HepG2 (cell line): ENCODE measurements around the gene PNPLA2. TPM values are rescaled to one million over a fixed set of nuclear protein-coding genes. Genes with fewer than 3 reads are reported as not detected.

Source experiments
- CREB3 ChIP-seq: sonication (generic); formaldehyde crosslinking; IDR thresholded peaks from 2 replicates; pipeline ENCODE4 v1.5.0; 2020; ENCODE audit warnings: missing genetic modification reagents
- NFIB ChIP-seq: sonication (generic); formaldehyde crosslinking; IDR thresholded peaks from 2 replicates; pipeline ENCODE4 v1.9.0; 2021; ENCODE audit warnings: missing genetic modification reagents, mild to moderate bottlenecking, borderline replicate concordance
- PAF1 ChIP-seq: IDR thresholded peaks from 2 replicates; pipeline ENCODE4 v1.6.1; 2016; ENCODE audit warnings: missing genetic modification reagents, missing compliant biosample characterization
- POLR2AphosphoS2 ChIP-seq: IDR thresholded peaks from 2 replicates; pipeline ENCODE4 v1.6.1; 2011; ENCODE audit warnings: low read depth, low read length, improper control_type of control experiment
- TEAD2 ChIP-seq: sonication (generic); formaldehyde crosslinking; IDR thresholded peaks from 2 replicates; pipeline ENCODE4 v1.9.0; 2021; ENCODE audit warnings: missing genetic modification reagents
- TEF ChIP-seq: sonication (generic); formaldehyde crosslinking; IDR thresholded peaks from 2 replicates; pipeline ENCODE4 v1.5.0; 2020; ENCODE audit warnings: missing genetic modification reagents
- ZFP36 ChIP-seq: fragments of 150-350 bp; IDR thresholded peaks from 2 replicates; pipeline ENCODE4 v1.6.1; 2018; ENCODE audit warnings: borderline replicate concordance, low read length, low read depth; ENCODE audit not compliant: partially characterized antibody
- ZNF274 ChIP-seq: sonication (generic); formaldehyde crosslinking; IDR thresholded peaks from 2 replicates; pipeline ENCODE4 v1.5.1; 2020; ENCODE audit warnings: mild to moderate bottlenecking, missing genetic modification reagents
- ZNF687 ChIP-seq: sonication (generic); formaldehyde crosslinking; IDR thresholded peaks from 2 replicates; pipeline ENCODE4 v1.5.1; 2020; ENCODE audit warnings: mild to moderate bottlenecking, missing genetic modification reagents, moderate library complexity
- ZNF704 ChIP-seq: sonication (generic); formaldehyde crosslinking; IDR thresholded peaks from 2 replicates; pipeline ENCODE4 v1.8.1; 2023; ENCODE audit warnings: mild to moderate bottlenecking, inconsistent platforms, moderate library complexity, missing genetic modification reagents, borderline replicate concordance
- polyA plus RNA-seq, 8 experiments: library from polyadenylated mRNA; depleted of rRNA in 3 of 8; stranded (reverse) in 7 of 8; unstranded in 1 of 8; fragments of >200 nt; fragmentation: Illumina TruSeq in 4 of 8; extraction: Trizol in 4 of 8; gene quantifications; 2 replicates each; pipeline versions ENCODE4 v1.2.1 to v1.2.3, GENCODE V29; 2011 to 2016; ENCODE audit warnings: low read depth in 4 of 8, missing spikeins in 1 of 8, mixed read lengths in 1 of 8; ENCODE audit not compliant: insufficient read depth in 1 of 8
- total RNA-seq, 5 experiments: library from RNA; depleted of rRNA; stranded (reverse); fragments of >200 nt; fragmentation: Illumina TruSeq; extraction: Trizol; gene quantifications; 2 replicates each; pipeline ENCODE4 v1.2.3, GENCODE V29; 2016; ENCODE audit warnings: low read depth in 1 of 5

PNPLA2 gene
- total and polyA plus RNA-seq, 2 of the 13 experiments (the other 11 are each of a cell fraction or from before 2014, with no cell fraction given), result 10.5 to 43.2 TPM

GRCh38 chr11:813456-814096, 5.1 kb upstream of the PNPLA2 start (continued):
- TF ChIP-seq POLR2AphosphoS2, result peak; percentile 82; the same call in 1 of the 2 replicates
- TF ChIP-seq ZFP36, result no peak
- TF ChIP-seq PAF1 (CRISPR knock-in tag), result peak; percentile 91
- peak; percentile 31 for TF ChIP-seq ZNF687 (CRISPR knock-in tag)
- TF ChIP-seq NFIB (CRISPR knock-in tag), result no peak
- no peak for TF ChIP-seq TEF
- TF ChIP-seq CREB3 (CRISPR knock-in tag), result no peak
- TF ChIP-seq TEAD2, result no peak
- TF ChIP-seq ZNF704 (CRISPR knock-in tag), result no peak
- TF ChIP-seq ZNF274, result 0 out of 2 replicates have a peak, but pooled peaks have one; percentile 36
